Prostate gland (tissue), 2 donors: ENCODE data around the gene SNX10. TPM values are rescaled to one million over a fixed set of nuclear protein-coding genes. Genes with fewer than 3 reads are reported as not detected.

Experiments
- DNase-seq: peaks from one replicate; pipeline ENCODE4 v3.0.0-alpha.2; 2019; ENCODE audit warnings: low spot score
- H3K27ac ChIP-seq, 2 donors: fragments of 200-600 bp; sonication (generic); 2 replicates each; pipeline ENCODE4 v1.5.1; 2017 to 2019
- H3K27me3 ChIP-seq: fragments of 200-600 bp; sonication (generic); replicated peaks from 2 replicates; pipeline ENCODE4 v1.5.1; 2019; ENCODE audit not compliant: insufficient read depth
- H3K36me3 ChIP-seq, 2 donors: fragments of 200-600 bp; sonication (generic); 1 replicate in 1 of 2; 2 replicates in 1 of 2; pipeline versions ENCODE4 v1.5.1 to v1.8.1; 2017 to 2019
- H3K4me1 ChIP-seq: fragments of 200-600 bp; sonication (generic); replicated peaks from 2 replicates; pipeline ENCODE4 v1.5.1; 2019
- H3K4me3 ChIP-seq, 2 donors: fragments of 200-600 bp; sonication (generic); 2 replicates each; pipeline ENCODE4 v1.5.1; 2017 to 2019
- H3K9me3 ChIP-seq: fragments of 200-600 bp; sonication (generic); 2 replicates; pipeline ENCODE4 v1.5.1; 2017
- CTCF ChIP-seq, 4 experiments: fragments of 200-600 bp in 2 of 4; fragments of 450-650 bp in 2 of 4; sonication (generic) in 2 of 4; IDR thresholded peaks; 1 replicate in 3 of 4; 2 replicates in 1 of 4; pipeline ENCODE4 v1.5.1; 2016 to 2019; ENCODE audit warnings: antibody characterized with exemption in 4 of 4, mild to moderate bottlenecking in 2 of 4, moderate library complexity in 2 of 4
- POLR2A ChIP-seq: fragments of 450-650 bp; IDR thresholded peaks from one replicate; pipeline ENCODE4 v1.6.1; 2016; ENCODE audit warnings: antibody characterized with exemption, mild to moderate bottlenecking
- POLR2AphosphoS5 ChIP-seq: sonication (generic); formaldehyde crosslinking; IDR thresholded peaks from one replicate; pipeline ENCODE4 v1.6.1; 2017; ENCODE audit warnings: antibody characterized with exemption
- WGBS: methylation state at CpG from one replicate; pipeline ENCODE4 v1.1.5; 2018; 5-methylcytosine and 5-hydroxymethylcytosine counted together
- intact Hi-C: fragments of 100-400 bp; cut with DNase I; formaldehyde crosslinking; loops from one replicate; pipeline ENCODE4 v1.14.2; 2022
- total RNA-seq, 2 donors: library from RNA; depleted of rRNA; stranded (reverse); fragments of >200 nt; gene quantifications; one replicate each; pipeline ENCODE4 v1.1.0, GENCODE V29; 2016

Gene SNX10
- total RNA-seq, 2 donors from 2014 or later: 4.7 to 6.8 TPM

GRCh38 chr7:26306790-26307189 is 15.1 kb downstream of the SNX10 start:
- intact Hi-C loops: no loop called here
- no peak for DNase-seq
- Histone ChIP-seq H3K9me3 (no peaks in the 10 kb centered on the region), H3K4me1 (no peaks in the 10 kb centered on the region), H3K27ac (no peak overlapping the region), H3K27me3 (no peaks in the 10 kb centered on the region), H3K4me3 (no peak overlapping the region), H3K36me3 (no peaks in the 10 kb centered on the region)
- no peak for TF ChIP-seq POLR2A
- no peak for TF ChIP-seq CTCF (IDR thresholded peaks at IDR 0.05)
- no peak for TF ChIP-seq POLR2AphosphoS5
- 80% methylated on average over 3 of the region's 3 CpGs for WGBS

DNA sequence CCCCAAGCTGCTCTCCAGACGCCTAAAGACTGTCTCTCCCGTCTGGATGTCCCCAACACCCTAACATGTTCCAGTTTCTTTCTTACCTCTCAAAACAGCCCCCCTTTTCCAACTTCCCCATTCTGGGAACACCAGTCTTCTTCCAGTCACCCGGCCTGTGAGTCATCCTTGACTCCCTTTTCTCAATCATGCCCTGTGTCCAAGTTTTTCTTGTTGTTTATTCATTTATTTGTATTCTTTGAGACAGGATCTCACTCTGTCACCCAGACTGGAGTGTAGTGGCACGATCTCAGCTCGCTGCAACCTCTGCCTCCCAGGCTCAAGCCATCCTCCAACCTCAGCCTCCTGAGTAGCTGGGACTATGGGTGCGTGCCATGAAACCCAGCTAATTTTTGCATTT is 15.6 kb downstream of the SNX10 start:
- DNase-seq: no peak
- WGBS: 85% methylated on average over 6 of the region's 6 CpGs
- Histone ChIP-seq H3K36me3 (no peaks in the 10 kb centered on the region), H3K27me3 (no peaks in the 10 kb centered on the region), H3K4me3 (no peak overlapping the region), H3K27ac (no peak overlapping the region), H3K4me1 (no peaks in the 10 kb centered on the region), H3K9me3 (no peaks in the 10 kb centered on the region)
- TF ChIP-seq POLR2A (no peak), CTCF (IDR thresholded peaks at IDR 0.05) (no peak), POLR2AphosphoS5 (no peak)
- intact Hi-C loops: no loop called here

DNA sequence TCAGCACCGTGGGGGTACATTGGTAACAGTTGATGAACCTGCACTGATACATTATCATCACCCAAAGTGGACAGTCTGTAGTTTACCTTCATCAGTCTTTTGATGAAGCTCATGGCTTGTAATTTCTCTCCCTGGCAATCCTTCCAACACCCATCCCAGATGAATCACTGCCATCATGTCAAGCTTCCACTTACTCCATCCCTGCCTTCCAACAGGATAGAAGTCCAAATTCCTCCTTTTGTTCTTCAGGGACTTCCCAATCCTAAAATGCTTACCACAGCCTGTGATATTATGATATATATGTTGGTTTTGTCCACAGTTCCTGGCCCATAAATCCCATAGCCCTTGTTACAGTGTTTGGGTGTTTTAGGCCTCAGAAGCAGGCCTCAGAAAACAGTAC is 16.1 kb downstream of the SNX10 start:
- TF ChIP-seq POLR2AphosphoS5: no peak
- no peak for TF ChIP-seq CTCF (IDR thresholded peaks at IDR 0.05)
- TF ChIP-seq POLR2A: no peak
- 84% methylated on average over 1 of the region's 1 CpG for WGBS
- H3K27ac ChIP-seq: no peak overlapping the region

GRCh38 chr7:26308551-26308950 is 16.9 kb downstream of the SNX10 start:
- no peak for TF ChIP-seq CTCF (IDR thresholded peaks at IDR 0.05)
- Histone ChIP-seq H3K4me3 (no peak overlapping the region), H3K4me1 (no peaks in the 10 kb centered on the region), H3K27me3 (no peaks in the 10 kb centered on the region), H3K36me3 (no peaks in the 10 kb centered on the region), H3K27ac (no peak overlapping the region), H3K9me3 (no peaks in the 10 kb centered on the region)
- DNase-seq: no peak
- WGBS: 94% methylated on average over 4 of the region's 4 CpGs
- intact Hi-C loops: no loop called here

More for the DNA sequence above, 16.1 kb downstream of the SNX10 start:
- Histone ChIP-seq H3K36me3 (no peaks in the 10 kb centered on the region), H3K4me1 (no peaks in the 10 kb centered on the region), H3K9me3 (no peaks in the 10 kb centered on the region), H3K27me3 (no peaks in the 10 kb centered on the region), H3K4me3 (no peak overlapping the region)
- no peak for DNase-seq
- intact Hi-C loops: no loop called here

DNA sequence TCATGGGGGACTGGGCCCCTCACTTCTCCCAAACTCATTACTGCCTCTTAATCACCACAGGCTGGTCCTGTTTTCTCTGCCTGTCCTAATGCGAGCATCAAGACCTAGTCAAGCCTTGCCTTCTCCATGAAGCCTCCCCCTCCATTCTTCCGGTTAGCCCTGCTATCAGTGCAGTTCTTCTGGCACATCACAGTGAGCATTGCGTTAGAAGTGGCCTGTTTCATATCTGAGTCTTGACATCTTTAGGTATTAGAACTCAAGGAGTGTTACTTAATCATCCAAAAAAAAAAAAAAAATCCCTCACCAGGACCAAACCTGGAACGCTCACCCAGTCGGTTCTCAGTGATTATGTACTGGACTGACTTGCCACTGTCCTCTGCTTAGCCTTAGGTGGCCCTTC is 17.4 kb downstream of the SNX10 start:
- 93% methylated on average over 5 of the region's 5 CpGs for WGBS
- H3K27me3 ChIP-seq: no peaks in the 10 kb centered on the region
- H3K27ac ChIP-seq: no peak overlapping the region
- TF ChIP-seq POLR2A (no peak), CTCF (IDR thresholded peaks at IDR 0.05) (no peak), POLR2AphosphoS5 (no peak)
- no peaks in the 10 kb centered on the region for H3K4me1 ChIP-seq
- no peak overlapping the region for H3K4me3 ChIP-seq
- intact Hi-C loops: no loop called here
- no peaks in the 10 kb centered on the region for H3K36me3 ChIP-seq
- H3K9me3 ChIP-seq: no peaks in the 10 kb centered on the region
- no peak for DNase-seq
